ENCODE data around the gene C3. TPM values are rescaled to one million over a fixed set of nuclear protein-coding genes. Genes with fewer than 3 reads are reported as not detected.

Gene C3
- total and polyA plus RNA-seq, 8 donors, result 67.7 to 3,753 (median 596) TPM

- Histone ChIP-seq H3K27me3 (no peaks in the 10 kb centered on the region), H3K36me3 (peaks cover 0 to 19% (median 0%) of the 10 kb centered on the region in 3 donors), H3K27ac (no peak overlapping the region), H3K4me3 (no peak overlapping the region), H3K9me3 (no peaks in the 10 kb centered on the region), H3K4me1 (peaks cover 12 to 18% (median 13%) of the 10 kb centered on the region in 3 donors)
- no peak for FAIRE-seq
- WGBS, 2 donors, result 83 to 85% methylated on average over 18 to 20 of the region's 20 CpGs
- peak in 1 of 6 donors; percentile 60 for DNase-seq
- no peak for TF ChIP-seq CTCF (IDR thresholded peaks at IDR 0.05)
- no peak for ATAC-seq
- intact Hi-C loops (cut with DNase I), result no loop called here
These were observed 13.7 kb upstream of the C3 start for GRCh38 chr19:6734096-6734696.

- Histone ChIP-seq H3K27me3 (no peaks in the 10 kb centered on the region), H3K4me1 (peaks cover 6 to 17% (median 6%) of the 10 kb centered on the region in 3 donors), H3K9me3 (no peaks in the 10 kb centered on the region), H3K4me3 (no peak overlapping the region), H3K36me3 (peaks cover 0 to 19% (median 0%) of the 10 kb centered on the region in 3 donors), H3K27ac (no peak overlapping the region)
- intact Hi-C loops (cut with DNase I), result no loop called here
- peak in 1 of 6 donors; percentile 65 for DNase-seq
- no peak for ATAC-seq
- no peak for TF ChIP-seq CTCF (IDR thresholded peaks at IDR 0.05)
- 90 to 93% methylated on average over 29 of the region's 29 CpGs for WGBS, 2 donors
- FAIRE-seq, result no peak
These were observed 13.1 kb upstream of the C3 start for GRCh38 chr19:6733338-6734095.

GRCh38 chr19:6732803-6733337, 12.4 kb upstream of the C3 start:
- FAIRE-seq (no peak), DNase-seq (peak in 1 of 6 donors; percentile 65), ATAC-seq (no peak)
- intact Hi-C loops (cut with DNase I), result no loop called here
- H3K27me3 ChIP-seq, result no peaks in the 10 kb centered on the region
- peaks cover 0 to 19% (median 0%) of the 10 kb centered on the region in 3 donors for H3K36me3 ChIP-seq
- WGBS, 2 donors, result 90 to 92% methylated on average over 19 to 21 of the region's 21 CpGs
- H3K9me3 ChIP-seq, result no peaks in the 10 kb centered on the region
- peaks cover 0 to 13% (median 0%) of the 10 kb centered on the region in 3 donors for H3K4me1 ChIP-seq
- no peak overlapping the region for H3K27ac ChIP-seq
- no peak overlapping the region for H3K4me3 ChIP-seq
- TF ChIP-seq CTCF (IDR thresholded peaks at IDR 0.05), result no peak

DNA sequence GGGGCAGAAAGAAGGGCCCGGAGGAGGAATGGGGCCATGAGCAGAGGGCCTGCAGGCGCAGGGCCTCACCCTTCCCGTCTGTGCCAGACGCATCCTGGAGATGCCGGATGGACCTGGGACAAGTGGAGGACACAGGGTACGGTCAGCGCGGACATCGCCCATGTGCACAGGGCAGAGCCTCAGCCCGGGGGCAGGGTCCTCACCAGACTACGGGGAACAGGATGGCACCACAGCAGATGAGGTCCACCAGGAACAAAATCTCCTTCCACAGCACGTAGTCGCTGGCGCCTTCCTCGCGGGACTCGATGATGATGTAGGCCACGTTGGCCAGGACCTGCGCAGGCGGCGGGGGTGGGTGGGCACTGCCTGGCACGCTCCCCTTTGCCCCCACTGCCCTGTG, 11.4 kb upstream of the C3 start:
- Histone ChIP-seq H3K9me3 (no peaks in the 10 kb centered on the region), H3K4me3 (no peak overlapping the region), H3K36me3 (peaks cover 0 to 19% (median 0%) of the 10 kb centered on the region in 3 donors), H3K27me3 (no peaks in the 10 kb centered on the region), H3K27ac (no peak overlapping the region), H3K4me1 (peaks cover 0 to 12% (median 0%) of the 10 kb centered on the region in 3 donors)
- ATAC-seq (no peak), FAIRE-seq (no peak), DNase-seq (peak in 1 of 6 donors; percentile 71)
- WGBS, 2 donors, result 92 to 93% methylated on average over 22 of the region's 22 CpGs
- no peak for TF ChIP-seq CTCF (IDR thresholded peaks at IDR 0.05)
- intact Hi-C loops (cut with DNase I), result no loop called here

Data from pancreas (tissue), 10 donors.